Stimulated activated CD8-positive, alpha-beta memory T cell treated with anti-CD3 and anti-CD28 coated beads, Interleukin-4, amount 100 ng/mL, for 4 hours (primary cell): Measurements from ENCODE around the gene HEATR5B.

Experiments used
- DNase-seq, 2 donors: peaks; one replicate each; pipeline ENCODE4 v3.0.0-alpha.2; 2020; ENCODE audit warnings: low read depth in 2 of 2, low spot score in 1 of 2

Gene HEATR5B

GRCh38 chr2:37083873-37084794, at the start of gene HEATR5B, which contains the start of gene GPATCH11:
HEATR5B (minus strand) TSS chr2:37084372; CDS start chr2:37083414, 958 bp downstream.
GPATCH11 (plus strand) TSS chr2:37084518; CDS start chr2:37088382, 3,864 bp downstream.
- DNase-seq, result peak; percentile 73 to 86

GRCh38 chr2:37132914-37133313, 48.7 kb upstream of the HEATR5B start:
- DNase-seq, result no peak

GRCh38 chr2:37125416-37125815, 41.2 kb upstream of the HEATR5B start:
- no peak for DNase-seq

GRCh38 chr2:37119157-37119556, 35.0 kb upstream of the HEATR5B start:
- DNase-seq, result no peak

- DNase-seq, result no peak
These were observed 33.4 kb upstream of the HEATR5B start for GRCh38 chr2:37117566-37117965.

GRCh38 chr2:37111958-37112357, 27.8 kb upstream of the HEATR5B start:
- DNase-seq, result no peak

- no peak for DNase-seq
These were observed 26.4 kb upstream of the HEATR5B start for GRCh38 chr2:37110306-37111212.

- DNase-seq, result no peak
These were observed 25.4 kb upstream of the HEATR5B start for GRCh38 chr2:37109523-37109922.

- DNase-seq, result no peak
These were observed 21.0 kb upstream of the HEATR5B start for GRCh38 chr2:37105150-37105549.

- no peak for DNase-seq
These were observed 20.0 kb upstream of the HEATR5B start for GRCh38 chr2:37104178-37104577.

GRCh38 chr2:37102588-37102987, 18.4 kb upstream of the HEATR5B start:
- no peak for DNase-seq

- DNase-seq, result no peak
These were observed 15.9 kb upstream of the HEATR5B start for GRCh38 chr2:37100054-37100453.

- DNase-seq, result no peak
These were observed 14.4 kb upstream of the HEATR5B start for GRCh38 chr2:37098416-37099118.

- DNase-seq, result no peak
These were observed 12.4 kb upstream of the HEATR5B start for GRCh38 chr2:37096568-37096967.

- DNase-seq, result no peak
These were observed 7.7 kb upstream of the HEATR5B start for GRCh38 chr2:37091873-37092272.

GRCh38 chr2:37090019-37090477, 5.9 kb upstream of the HEATR5B start:
- no peak for DNase-seq

- DNase-seq, result no peak
These were observed 1.6 kb upstream of the HEATR5B start for GRCh38 chr2:37085731-37086147.

- no peak for DNase-seq
These were observed 625 bp upstream of the HEATR5B start for GRCh38 chr2:37084797-37085196.

- no peak for DNase-seq
These were observed 3.5 kb downstream of the HEATR5B start for GRCh38 chr2:37080689-37081088.

- no peak for DNase-seq
These were observed 3.9 kb downstream of the HEATR5B start for GRCh38 chr2:37080266-37080665.

GRCh38 chr2:37070931-37071330, 13.2 kb downstream of the HEATR5B start:
- DNase-seq, result no peak
